ENCODE results near the gene PGBD5.

PGBD5 gene

GRCh38 chr1:230394134-230394533, 32.0 kb downstream of the PGBD5 start:
- DNase-seq: no peak

GRCh38 chr1:230393722-230394121, 32.4 kb downstream of the PGBD5 start:
- no peak for DNase-seq

GRCh38 chr1:230392920-230393521, 33.1 kb downstream of the PGBD5 start:
- no peak for DNase-seq

GRCh38 chr1:230392536-230392909, 33.6 kb downstream of the PGBD5 start:
- DNase-seq: no peak

- DNase-seq: no peak
These were observed 34.2 kb downstream of the PGBD5 start for GRCh38 chr1:230391776-230392535.

- no peak for DNase-seq
These were observed 35.8 kb downstream of the PGBD5 start for GRCh38 chr1:230390371-230390770.

DNA sequence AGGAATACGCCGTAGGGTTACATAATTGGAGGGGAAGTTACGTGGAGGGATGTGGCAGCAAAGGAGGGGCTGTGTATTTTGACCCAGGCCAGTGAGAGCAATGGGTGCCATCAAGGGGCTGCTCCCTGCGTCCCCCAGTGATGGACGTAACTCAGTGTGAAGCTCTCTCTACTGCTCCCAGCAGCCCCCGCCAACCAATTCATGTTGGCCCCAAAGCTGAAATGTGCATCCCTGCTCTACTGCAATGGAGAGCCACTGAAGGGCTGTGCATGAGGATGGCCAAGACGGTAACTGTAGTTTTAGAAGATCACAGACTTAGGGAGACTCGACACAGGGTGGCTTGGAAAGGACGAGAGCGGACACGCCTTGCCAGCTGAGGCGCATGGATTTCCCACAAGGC, 38.3 kb downstream of the PGBD5 start:
- DNase-seq: no peak

GRCh38 chr1:230387296-230387695, 38.8 kb downstream of the PGBD5 start:
- no peak for DNase-seq

DNA sequence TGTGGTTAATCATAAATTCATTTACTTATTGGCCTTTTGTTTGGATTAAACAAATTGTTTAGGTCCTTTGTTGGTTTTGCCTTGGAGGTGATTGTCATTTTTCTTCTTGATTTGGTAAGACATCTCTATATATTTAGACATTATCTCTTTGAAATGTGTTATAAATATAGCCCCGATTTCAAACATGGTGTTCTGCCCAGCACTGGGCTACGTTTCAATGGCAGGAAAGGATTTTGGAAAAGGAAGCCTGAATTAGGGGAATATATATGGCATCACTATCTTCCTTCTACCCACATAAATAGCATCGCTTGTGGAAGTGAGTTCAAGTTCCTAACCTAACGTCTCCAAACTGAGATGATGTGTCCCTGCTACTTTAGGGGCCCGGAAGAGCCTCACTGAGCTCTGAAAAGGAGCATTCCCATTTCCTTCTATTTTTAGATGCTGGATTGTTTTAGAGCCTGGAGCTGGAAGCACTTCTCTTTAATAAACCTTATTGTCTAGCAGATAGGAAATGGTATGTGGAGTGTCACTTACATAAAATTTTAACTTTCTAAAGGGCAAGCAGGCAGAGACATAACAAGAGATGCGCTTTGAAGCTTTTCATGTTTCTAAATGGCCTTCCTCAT, 39.4 kb downstream of the PGBD5 start:
- no peak for DNase-seq

DNA sequence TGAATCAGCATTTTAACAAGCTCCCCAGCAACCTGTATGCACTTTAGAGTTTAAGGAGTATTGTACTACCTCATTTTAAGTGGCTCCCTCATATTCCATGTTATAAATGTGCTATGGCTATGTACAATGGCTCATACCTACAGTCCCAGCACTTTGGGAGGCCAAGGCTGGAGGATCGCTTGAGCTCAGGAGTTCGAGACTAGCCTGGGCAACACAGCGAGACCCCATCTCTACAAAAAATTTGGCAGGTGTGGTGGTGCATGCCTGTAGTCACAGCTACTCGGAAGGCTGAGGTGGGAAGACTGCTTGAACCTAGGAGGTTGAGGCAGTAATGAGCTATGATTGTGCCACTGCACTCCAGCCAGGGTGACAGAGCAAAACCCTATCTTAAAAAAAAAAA, 40.2 kb downstream of the PGBD5 start:
- no peak for DNase-seq

GRCh38 chr1:230385158-230385450, 41.0 kb downstream of the PGBD5 start:
- no peak for DNase-seq

GRCh38 chr1:230384380-230385157, 41.6 kb downstream of the PGBD5 start:
- no peak for DNase-seq

- DNase-seq: no peak
These were observed 42.7 kb downstream of the PGBD5 start for GRCh38 chr1:230383425-230383824.

- no peak for DNase-seq
These were observed 44.1 kb downstream of the PGBD5 start for GRCh38 chr1:230382001-230382491.

DNA sequence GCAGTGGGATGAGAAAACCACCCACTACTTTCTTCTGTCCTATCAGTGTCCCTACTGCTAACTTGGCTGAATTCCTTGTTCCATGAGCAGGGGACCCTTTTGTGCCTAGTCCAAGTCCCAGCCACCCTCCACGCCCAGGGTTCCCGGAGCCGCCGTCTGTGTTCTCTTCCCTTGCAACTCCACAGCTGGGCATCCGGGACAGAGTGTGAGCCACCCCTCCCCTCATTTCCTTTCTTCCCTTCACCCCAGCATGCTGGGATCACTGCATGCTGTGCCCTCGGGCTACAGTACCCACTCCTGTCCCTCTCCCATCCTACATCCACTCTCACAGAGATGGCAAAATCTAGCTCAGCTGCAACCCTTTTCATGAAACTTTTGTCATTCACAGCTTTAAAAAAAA, 44.5 kb downstream of the PGBD5 start:
- no peak for DNase-seq

- DNase-seq: no peak
These were observed 45.1 kb downstream of the PGBD5 start for GRCh38 chr1:230381049-230381467.

GRCh38 chr1:230379928-230380327, 46.2 kb downstream of the PGBD5 start:
- DNase-seq: no peak

GRCh38 chr1:230379462-230379861, 46.7 kb downstream of the PGBD5 start:
- DNase-seq: no peak

GRCh38 chr1:230377851-230378250, 48.3 kb downstream of the PGBD5 start:
- DNase-seq: no peak

- no peak for DNase-seq
These were observed 48.8 kb downstream of the PGBD5 start for GRCh38 chr1:230377324-230377723.

DNA sequence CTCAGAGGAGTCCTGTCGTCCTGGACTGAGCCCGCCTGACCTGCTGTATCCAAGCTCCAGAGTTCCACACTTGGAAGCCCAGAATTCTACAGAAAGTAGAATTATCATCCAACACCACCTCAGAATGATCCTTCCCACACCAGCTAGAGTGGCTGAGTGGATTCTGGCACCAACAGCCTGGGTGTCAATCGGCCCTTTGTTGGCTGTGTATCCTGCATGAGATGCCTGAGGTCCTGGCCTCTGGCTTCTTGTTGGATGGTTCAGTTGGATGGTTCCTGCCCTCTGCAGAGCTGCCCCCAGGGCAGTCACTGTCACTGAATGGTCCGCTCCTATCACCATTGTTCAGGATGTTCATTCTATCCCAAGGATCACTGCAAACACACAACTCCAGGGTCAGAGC, 49.8 kb downstream of the PGBD5 start:
- DNase-seq: no peak

- no peak for DNase-seq
These were observed 50.4 kb downstream of the PGBD5 start for GRCh38 chr1:230375780-230376179.

DNA sequence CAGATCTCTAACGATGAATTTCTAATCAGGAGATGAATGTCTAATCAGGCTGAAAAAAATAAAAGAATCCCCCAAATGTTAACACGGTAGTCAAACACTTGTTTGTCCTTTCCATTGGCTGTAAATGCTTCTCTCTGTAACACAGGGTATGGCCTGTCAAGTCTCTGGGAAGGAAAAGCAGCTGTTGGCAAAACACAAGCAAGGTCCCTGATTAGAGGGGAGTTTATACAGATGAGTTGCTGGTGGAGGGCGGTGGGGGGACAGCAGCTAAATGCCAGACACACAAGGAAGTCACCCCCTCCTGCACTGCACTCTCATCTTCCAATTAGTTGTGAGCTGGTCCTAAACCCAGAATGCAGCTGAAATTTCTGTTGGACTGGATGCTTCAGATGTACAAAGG, 51.0 kb downstream of the PGBD5 start:
- no peak for DNase-seq

All from activated gamma-delta T cell (primary cell).